Adrenal gland (tissue), 12 donors: ENCODE measurements around the gene HSPB9. TPM values are rescaled to one million over a fixed set of nuclear protein-coding genes. Genes with fewer than 3 reads are reported as not detected.

Experiments
- DNase-seq, 7 donors: peaks; one replicate each; pipeline ENCODE4 v3.0.0-alpha.2; 2019 to 2020
- H3K27ac ChIP-seq, 5 donors: fragments of 200-600 bp; sonication (generic) in 4 of 5; 1 replicate in 3 of 5; 2 replicates in 2 of 5; pipeline versions ENCODE4 v1.5.1 to v1.8.0; 2016 to 2020; ENCODE audit warnings: mild to moderate bottlenecking in 1 of 5
- H3K27me3 ChIP-seq: fragments of 200-600 bp; 2 replicates; pipeline ENCODE4 v1.8.0; 2021
- H3K36me3 ChIP-seq, 2 donors: fragments of 200-600 bp; replicated peaks in 1 of 2; 1 replicate in 1 of 2; 2 replicates in 1 of 2; pipeline versions ENCODE4 v1.5.1 to v1.8.0; 2018 to 2022
- H3K4me1 ChIP-seq, 2 donors: fragments of 200-600 bp; replicated peaks in 1 of 2; 1 replicate in 1 of 2; 2 replicates in 1 of 2; pipeline versions ENCODE4 v1.5.1 to v1.8.0; 2018 to 2021
- H3K4me3 ChIP-seq, 4 donors: fragments of 200-600 bp; sonication (generic) in 3 of 4; one replicate each; pipeline ENCODE4 v1.5.1; 2016 to 2018
- H3K9me3 ChIP-seq, 3 donors: fragments of 200-600 bp; sonication (generic) in 1 of 3; replicated peaks in 1 of 3; 1 replicate in 2 of 3; 2 replicates in 1 of 3; pipeline versions ENCODE4 v1.5.1 to v1.8.0; 2016 to 2021
- POLR2A ChIP-seq, 2 donors: fragments of 450-650 bp; IDR thresholded peaks; one replicate each; pipeline ENCODE4 v1.6.1; 2017; ENCODE audit warnings: antibody characterized with exemption in 2 of 2, mild to moderate bottlenecking in 2 of 2, moderate library complexity in 1 of 2
- WGBS, 4 donors: extraction: QIAGEN DNeasy Blood & Tissue Kit in 2 of 4; methylation state at CpG; one replicate each; pipeline versions ENCODE4 v1.1.5 to v1.1.7; 2013 to 2017; 5-methylcytosine and 5-hydroxymethylcytosine counted together
- intact Hi-C, 2 donors: fragments of 100-400 bp; cut with DNase I; formaldehyde crosslinking; loops; one replicate each; pipeline versions ENCODE4 v1.14.1 to v1.15.0; 2022 to 2023
- polyA plus RNA-seq, 3 donors: library from polyadenylated mRNA; stranded (reverse); fragments of 200-250 nt in 2 of 3; fragments of 350-450 nt in 1 of 3; fragmentation: Illumina TruSeq in 1 of 3; extraction: RNeasy Lipid Tissue Mini Kit (QIAGEN cat#74804) in 1 of 3; gene quantifications; one replicate each; pipeline ENCODE4 v1.2.3, GENCODE V29; 2013 to 2014
- total RNA-seq, 9 donors: library from RNA; depleted of rRNA in 4 of 9; stranded (reverse); fragments of >200 nt in 4 of 9; fragments of 120-200 nt in 1 of 9; fragmentation: NEBNext Ultra II Directional in 1 of 9; extraction: Animal tissue kit (Norgen Biotek cat#: 25700) in 1 of 9; gene quantifications; one replicate each; pipeline versions ENCODE4 v1.1.0 to v1.2.4, GENCODE V29; 2013 to 2023
- TF ChIP-seq, protein P1 (sequence below), 6 experiments: fragments of 450-650 bp in 4 of 6; fragments of 200-600 bp in 2 of 6; sonication (generic) in 1 of 6; IDR thresholded peaks; 1 replicate in 5 of 6; 2 replicates in 1 of 6; pipeline versions ENCODE4 v1.5.1 to v1.8.0; 2016 to 2021; ENCODE audit warnings: antibody characterized with exemption in 6 of 6, mild to moderate bottlenecking in 2 of 6, moderate library complexity in 1 of 6
- donor health status: healthy with polysubstance abuse.
- donor health status: Bipolar disorder and iron deficiency.
- donor health status: DM: yes; HTN: yes; CAD: no.
- donor health status: DM: no; HTN: no; CAD: no.
- donor health status: DM: no; HTN: no; CAD: no.
- donor health status: DM: yes; HTN: yes; CAD: no.

HSPB9 gene
- total and polyA plus RNA-seq, 12 donors, result 0.14 to 0.72 (median 0.20) TPM; not detected in 5

DNA sequence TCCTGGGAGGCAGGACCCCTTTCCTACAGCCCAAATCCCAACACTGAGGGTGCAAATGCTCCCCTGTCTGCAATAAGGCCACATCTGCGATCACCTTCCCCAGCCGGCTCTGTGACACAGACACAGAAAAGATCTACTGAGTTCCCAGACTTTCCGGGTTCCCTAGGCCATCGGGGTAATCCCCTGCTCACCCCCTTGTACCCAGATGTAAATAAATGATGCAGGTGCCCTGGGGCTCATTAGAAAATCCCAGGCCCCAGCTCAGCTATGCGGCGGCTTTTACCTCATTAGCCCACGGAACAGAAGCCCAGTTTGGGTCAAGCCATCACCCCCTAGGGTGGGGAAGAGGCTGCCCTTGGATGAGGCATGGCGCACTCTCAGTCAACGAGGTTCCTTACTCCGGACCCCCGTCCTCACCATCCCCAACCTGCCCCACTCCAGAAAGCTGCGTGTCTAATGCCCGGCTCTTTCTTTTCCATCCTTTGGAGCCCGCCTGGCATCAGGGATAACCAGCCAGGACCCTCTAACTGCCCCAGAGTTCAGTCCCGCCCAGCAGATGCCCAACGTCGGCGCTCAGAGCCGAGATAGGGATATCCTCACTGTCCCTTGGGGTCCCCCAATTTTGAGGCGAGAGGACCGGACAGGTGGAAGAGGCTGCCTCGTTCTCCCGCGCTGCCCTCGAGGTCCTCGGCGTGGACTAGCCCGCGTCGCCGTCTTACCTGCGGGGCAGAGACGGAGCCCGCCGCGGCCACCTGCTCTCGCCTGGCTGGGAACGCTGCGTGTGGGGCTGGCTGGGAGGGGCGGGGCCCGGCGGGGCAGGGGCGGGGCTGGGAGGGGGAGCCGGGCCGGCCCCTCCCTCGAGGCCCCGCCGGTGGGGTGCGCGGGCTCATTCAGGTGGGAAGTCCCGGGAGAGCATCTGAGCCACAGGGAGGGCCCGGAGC, 24.6 kb upstream of the HSPB9 start, which contains the start of gene ZNF385C:
Gene ZNF385C, minus strand, starts transcription at position 783 of the 941 bp plus-strand sequence. CDS start 35,417 bp downstream, outside the sequence.
- H3K4me3 ChIP-seq, result no peak within 1 kb of the TSS
- no peak within 1 kb of the TSS for H3K27ac ChIP-seq
- H3K27me3 ChIP-seq, result peaks cover 7% of the 10 kb centered on the region
- intact Hi-C loops, result no loop called here
- H3K4me1 ChIP-seq, result peaks cover 0 to 4% of the 10 kb centered on the region in 2 donors
- TF ChIP-seq POLR2A (IDR thresholded peaks at IDR 0.05), result no peak
- TF ChIP-seq, protein P1, sequence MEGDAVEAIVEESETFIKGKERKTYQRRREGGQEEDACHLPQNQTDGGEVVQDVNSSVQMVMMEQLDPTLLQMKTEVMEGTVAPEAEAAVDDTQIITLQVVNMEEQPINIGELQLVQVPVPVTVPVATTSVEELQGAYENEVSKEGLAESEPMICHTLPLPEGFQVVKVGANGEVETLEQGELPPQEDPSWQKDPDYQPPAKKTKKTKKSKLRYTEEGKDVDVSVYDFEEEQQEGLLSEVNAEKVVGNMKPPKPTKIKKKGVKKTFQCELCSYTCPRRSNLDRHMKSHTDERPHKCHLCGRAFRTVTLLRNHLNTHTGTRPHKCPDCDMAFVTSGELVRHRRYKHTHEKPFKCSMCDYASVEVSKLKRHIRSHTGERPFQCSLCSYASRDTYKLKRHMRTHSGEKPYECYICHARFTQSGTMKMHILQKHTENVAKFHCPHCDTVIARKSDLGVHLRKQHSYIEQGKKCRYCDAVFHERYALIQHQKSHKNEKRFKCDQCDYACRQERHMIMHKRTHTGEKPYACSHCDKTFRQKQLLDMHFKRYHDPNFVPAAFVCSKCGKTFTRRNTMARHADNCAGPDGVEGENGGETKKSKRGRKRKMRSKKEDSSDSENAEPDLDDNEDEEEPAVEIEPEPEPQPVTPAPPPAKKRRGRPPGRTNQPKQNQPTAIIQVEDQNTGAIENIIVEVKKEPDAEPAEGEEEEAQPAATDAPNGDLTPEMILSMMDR (IDR thresholded peaks at IDR 0.05), result no peak
- H3K9me3 ChIP-seq, result no peaks in the 10 kb centered on the region
- H3K36me3 ChIP-seq, result no peaks in the 10 kb centered on the region
- no peak for DNase-seq
- 33 to 59% (median 35%) methylated on average over 19 to 52 of the region's 52 CpGs for WGBS, 4 donors

DNA sequence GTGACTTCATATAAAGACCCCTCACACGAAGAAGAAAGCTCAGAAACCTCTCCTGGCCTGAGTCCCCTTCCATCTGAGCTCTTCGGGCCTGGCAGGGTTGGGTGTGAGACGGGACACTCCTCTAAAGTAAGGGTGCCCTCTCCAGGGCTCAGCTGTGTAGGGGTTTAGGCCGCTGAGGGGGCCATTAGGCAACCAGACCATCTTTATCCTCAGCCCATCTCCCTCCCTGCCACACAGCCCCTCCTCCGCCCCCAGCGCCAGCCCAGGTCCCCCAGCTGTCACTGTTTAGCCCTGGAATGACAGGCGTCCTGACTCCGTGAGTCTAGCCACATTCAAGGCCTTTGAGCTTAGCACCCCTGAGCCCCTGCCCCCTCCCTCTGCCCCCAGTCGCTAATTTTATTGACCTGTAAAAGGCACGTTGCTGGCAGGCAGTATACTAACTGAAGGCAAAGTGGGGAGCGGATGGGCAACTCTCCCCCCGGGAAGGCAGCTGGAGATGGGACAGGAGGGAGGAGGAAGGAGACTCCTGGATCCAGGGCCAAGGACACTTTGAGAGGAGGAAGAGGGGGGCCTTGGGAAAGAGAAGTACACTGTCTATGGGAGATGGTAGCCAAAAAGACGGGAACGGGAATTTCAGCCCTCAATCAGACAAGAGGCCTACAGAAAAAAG, 23.7 kb upstream of the HSPB9 start:
- H3K4me3 ChIP-seq, result no peak overlapping the region
- intact Hi-C loops, result no loop called here
- no peak overlapping the region for H3K27ac ChIP-seq

DNA sequence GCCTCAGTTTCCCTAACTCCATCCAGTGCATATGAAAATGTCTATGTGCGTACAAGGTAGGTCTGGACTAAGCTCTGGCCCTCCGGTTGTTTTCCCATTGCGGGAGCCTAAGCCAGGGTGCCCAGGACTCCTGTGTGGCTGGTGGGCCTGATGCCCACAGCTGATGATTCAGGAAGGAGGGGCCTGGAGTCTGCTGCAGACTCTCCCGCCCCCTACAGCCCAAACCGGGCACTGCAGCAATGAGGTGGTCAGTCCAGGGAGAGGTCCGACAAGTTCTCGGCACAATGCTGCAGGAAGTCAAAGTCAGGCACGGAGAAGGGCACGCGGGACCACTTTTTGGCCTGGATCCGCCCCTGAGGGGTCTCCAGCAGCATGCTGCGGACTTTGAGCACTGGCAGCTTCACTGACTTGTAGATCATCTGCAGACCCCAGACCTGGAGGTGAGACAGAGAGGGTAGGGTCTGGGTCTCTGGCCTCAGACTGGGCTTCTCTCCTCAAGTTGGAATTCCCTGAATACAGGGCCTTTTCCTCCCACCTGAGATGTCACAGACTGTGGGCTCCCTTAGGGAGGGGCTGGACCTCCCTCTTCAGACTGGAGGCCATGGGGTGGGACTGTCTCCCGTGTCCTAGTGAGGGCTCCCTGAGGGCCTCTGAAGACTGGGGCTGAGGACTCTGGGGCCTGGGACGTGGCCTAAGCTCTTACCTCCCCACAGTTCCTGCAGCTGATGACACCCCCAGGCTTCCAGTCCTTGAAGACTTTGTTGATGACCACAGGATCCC, 20.9 kb upstream of the HSPB9 start:
- TF ChIP-seq, protein P1 (IDR thresholded peaks at IDR 0.05), result peak; percentile 72 to 87 (median 82)
- no peak for TF ChIP-seq POLR2A (IDR thresholded peaks at IDR 0.05)
- Histone ChIP-seq H3K9me3 (no peaks in the 10 kb centered on the region), H3K4me1 (peaks cover 0 to 4% of the 10 kb centered on the region in 2 donors), H3K36me3 (peaks cover 0 to 7% of the 10 kb centered on the region in 2 donors), H3K4me3 (no peak overlapping the region), H3K27ac (no peak overlapping the region), H3K27me3 (peaks cover 7% of the 10 kb centered on the region)
- 36 to 51% (median 42%) methylated on average over 4 to 14 of the region's 14 CpGs for WGBS, 4 donors
- intact Hi-C loops, result loop anchor here in 1 of 2 donors (5.0 kb wide), 1 partner anchor 34 kb away; no protein-coding TSS in a partner anchor
- DNase-seq, result peak; percentile 80 to 91 (median 85)

More for the DNA sequence above, 23.7 kb upstream of the HSPB9 start:
- Histone ChIP-seq H3K27me3 (peaks cover 7% of the 10 kb centered on the region), H3K9me3 (no peaks in the 10 kb centered on the region), H3K4me1 (peaks cover 0 to 4% of the 10 kb centered on the region in 2 donors), H3K36me3 (no peaks in the 10 kb centered on the region)
- DNase-seq, result no peak
- TF ChIP-seq, protein P1 (IDR thresholded peaks at IDR 0.05), result no peak
- TF ChIP-seq POLR2A (IDR thresholded peaks at IDR 0.05), result no peak
- 48 to 53% (median 50%) methylated on average over 7 to 14 of the region's 14 CpGs for WGBS, 4 donors
